ENCODE data around the gene EIF4H.
"Not testable (repeated sequence)": the region's sequence is repeated elsewhere in the genome, so short reads cannot be mapped to it uniquely, and the experiment has no call there.

The EIF4H gene

GRCh38 chr7:74224907-74225306 is 50.8 kb downstream of the EIF4H start:
- DNase-seq (ENCODE audit: low read depth), result not testable (repeated sequence)

GRCh38 chr7:74225400-74225799 is 51.2 kb downstream of the EIF4H start:
- no peak for DNase-seq (ENCODE audit: low read depth)

- DNase-seq (ENCODE audit: low read depth), result no peak
Observed at GRCh38 chr7:74226633-74227032, 52.5 kb downstream of the EIF4H start.

- no peak for DNase-seq (ENCODE audit: low read depth)
Observed at GRCh38 chr7:74228951-74229900, 55.1 kb downstream of the EIF4H start.

GRCh38 chr7:74230446-74231231 is 56.5 kb downstream of the EIF4H start:
- DNase-seq (ENCODE audit: low read depth), result no peak

- no peak for DNase-seq (ENCODE audit: low read depth)
Observed at GRCh38 chr7:74231232-74231590, 57.1 kb downstream of the EIF4H start.

GRCh38 chr7:74233655-74234285 is 59.6 kb downstream of the EIF4H start:
- DNase-seq (ENCODE audit: low read depth), result no peak

GRCh38 chr7:74235518-74236268 is 61.5 kb downstream of the EIF4H start:
- DNase-seq (ENCODE audit: low read depth), result no peak

- no peak for DNase-seq (ENCODE audit: low read depth)
Observed at GRCh38 chr7:74236284-74236683, 62.1 kb downstream of the EIF4H start.

- no peak for DNase-seq (ENCODE audit: low read depth)
Observed at GRCh38 chr7:74240482-74240881, 66.3 kb downstream of the EIF4H start.

- DNase-seq (ENCODE audit: low read depth), result no peak
Observed at GRCh38 chr7:74242122-74242443, 67.9 kb downstream of the EIF4H start.

GRCh38 chr7:74246497-74246896 is 72.3 kb downstream of the EIF4H start:
- DNase-seq (ENCODE audit: low read depth), result no peak

Data from stimulated activated CD8-positive, alpha-beta memory T cell treated with anti-CD3 and anti-CD28 coated beads, Interleukin-15, amount 100 ng/mL, for 1 hour (primary cell).